Measurements from ENCODE around the gene FRMD6. TPM values are rescaled to one million over a fixed set of nuclear protein-coding genes. Genes with fewer than 3 reads are reported as not detected.
A peak's percentile ranks its signal among the peaks of the same experiment; 100 is the strongest.

Gene FRMD6
- total and polyA plus RNA-seq, 7 donors: 1.6 to 85.6 (median 38.3) TPM

GRCh38 chr14:51733147-51733546 is 81.4 kb downstream of the FRMD6 start:
- TF ChIP-seq EP300 (IDR thresholded peaks at IDR 0.05): no peak
- TF ChIP-seq, protein P1, sequence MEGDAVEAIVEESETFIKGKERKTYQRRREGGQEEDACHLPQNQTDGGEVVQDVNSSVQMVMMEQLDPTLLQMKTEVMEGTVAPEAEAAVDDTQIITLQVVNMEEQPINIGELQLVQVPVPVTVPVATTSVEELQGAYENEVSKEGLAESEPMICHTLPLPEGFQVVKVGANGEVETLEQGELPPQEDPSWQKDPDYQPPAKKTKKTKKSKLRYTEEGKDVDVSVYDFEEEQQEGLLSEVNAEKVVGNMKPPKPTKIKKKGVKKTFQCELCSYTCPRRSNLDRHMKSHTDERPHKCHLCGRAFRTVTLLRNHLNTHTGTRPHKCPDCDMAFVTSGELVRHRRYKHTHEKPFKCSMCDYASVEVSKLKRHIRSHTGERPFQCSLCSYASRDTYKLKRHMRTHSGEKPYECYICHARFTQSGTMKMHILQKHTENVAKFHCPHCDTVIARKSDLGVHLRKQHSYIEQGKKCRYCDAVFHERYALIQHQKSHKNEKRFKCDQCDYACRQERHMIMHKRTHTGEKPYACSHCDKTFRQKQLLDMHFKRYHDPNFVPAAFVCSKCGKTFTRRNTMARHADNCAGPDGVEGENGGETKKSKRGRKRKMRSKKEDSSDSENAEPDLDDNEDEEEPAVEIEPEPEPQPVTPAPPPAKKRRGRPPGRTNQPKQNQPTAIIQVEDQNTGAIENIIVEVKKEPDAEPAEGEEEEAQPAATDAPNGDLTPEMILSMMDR (IDR thresholded peaks at IDR 0.05): no peak
- no peak for TF ChIP-seq POLR2A (IDR thresholded peaks at IDR 0.05)
- TF ChIP-seq POLR2AphosphoS5 (IDR thresholded peaks at IDR 0.05): peak in 1 of 4 donors; percentile 6
- Histone ChIP-seq H3K4me3 (no peak overlapping the region), H3K9me3 (no peaks in the 10 kb centered on the region), H3K36me3 (peaks cover 0 to 28% (median 0%) of the 10 kb centered on the region in 4 donors), H3K4me1 (no peaks in the 10 kb centered on the region), H3K27me3 (no peaks in the 10 kb centered on the region), H3K27ac (no peak overlapping the region)
- intact Hi-C loops (cut with DNase I): no loop called here
- WGBS, 2 donors: 71 to 77% methylated on average over 1 of the region's 1 CpG
- DNase-seq: no peak

DNA sequence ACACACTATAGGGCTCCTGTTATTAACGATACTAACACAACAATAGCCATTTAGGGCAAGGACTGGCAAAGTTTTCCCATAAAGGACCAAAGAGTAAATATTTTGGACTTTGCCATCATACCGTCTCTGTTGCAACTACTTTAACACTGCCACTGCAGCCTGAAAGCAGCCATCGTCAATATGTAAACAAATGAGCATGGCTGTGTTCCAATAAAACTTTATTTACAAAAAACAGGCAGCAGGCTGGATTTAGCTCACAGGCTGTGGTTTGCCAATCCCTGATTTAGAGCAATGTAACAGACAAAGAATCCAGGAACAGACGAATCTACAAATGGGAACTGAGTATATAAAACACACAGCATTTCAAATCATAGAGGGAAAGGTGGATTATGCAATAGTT is 84.1 kb downstream of the FRMD6 start:
- intact Hi-C loops (cut with DNase I): no loop called here
- H3K27ac ChIP-seq: no peak overlapping the region
- H3K36me3 ChIP-seq: peaks cover 0 to under 1% (median 0%) of the 10 kb centered on the region in 4 donors
- no peak for TF ChIP-seq EP300 (IDR thresholded peaks at IDR 0.05)
- no peak for TF ChIP-seq POLR2AphosphoS5 (IDR thresholded peaks at IDR 0.05)
- TF ChIP-seq, protein P1 (IDR thresholded peaks at IDR 0.05): no peak
- no peak for TF ChIP-seq POLR2A (IDR thresholded peaks at IDR 0.05)
- WGBS, 2 donors: 49 to 71% methylated on average over 4 of the region's 4 CpGs
- no peaks in the 10 kb centered on the region for H3K9me3 ChIP-seq
- H3K4me1 ChIP-seq: no peaks in the 10 kb centered on the region
- no peak overlapping the region for H3K4me3 ChIP-seq
- no peaks in the 10 kb centered on the region for H3K27me3 ChIP-seq
- no peak for DNase-seq

DNA sequence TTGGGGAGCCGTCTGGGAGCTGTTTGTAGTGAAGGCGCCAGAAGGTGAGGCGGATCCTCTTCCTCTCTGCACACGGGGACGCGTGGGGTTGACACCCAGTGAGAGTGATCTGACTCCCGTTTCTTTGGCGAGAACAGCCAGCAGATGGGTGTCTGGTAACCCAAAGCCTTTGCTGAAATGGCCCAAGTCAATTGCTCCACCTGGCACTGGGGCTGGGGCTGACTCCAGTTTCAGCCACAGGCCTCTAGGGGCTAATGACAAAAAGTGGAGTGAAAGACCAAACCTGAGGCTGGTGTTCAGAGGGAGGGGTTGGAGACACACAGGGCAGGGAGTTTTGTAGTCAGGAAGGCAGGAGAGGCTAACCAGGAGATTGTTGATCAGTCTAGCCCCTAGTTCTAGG is 87.0 kb downstream of the FRMD6 start:
- WGBS, 2 donors: 61 to 77% methylated on average over 8 of the region's 8 CpGs
- TF ChIP-seq EP300 (IDR thresholded peaks at IDR 0.05): no peak
- TF ChIP-seq, protein P1 (IDR thresholded peaks at IDR 0.05): no peak
- no peak for TF ChIP-seq POLR2AphosphoS5 (IDR thresholded peaks at IDR 0.05)
- TF ChIP-seq POLR2A (IDR thresholded peaks at IDR 0.05): no peak
- DNase-seq: no peak
- intact Hi-C loops (cut with DNase I): no loop called here
- no peak overlapping the region for H3K27ac ChIP-seq
- H3K27me3 ChIP-seq: no peaks in the 10 kb centered on the region
- H3K36me3 ChIP-seq: no peaks in the 10 kb centered on the region
- H3K9me3 ChIP-seq: no peaks in the 10 kb centered on the region
- no peak overlapping the region for H3K4me3 ChIP-seq
- H3K4me1 ChIP-seq: no peaks in the 10 kb centered on the region

DNA sequence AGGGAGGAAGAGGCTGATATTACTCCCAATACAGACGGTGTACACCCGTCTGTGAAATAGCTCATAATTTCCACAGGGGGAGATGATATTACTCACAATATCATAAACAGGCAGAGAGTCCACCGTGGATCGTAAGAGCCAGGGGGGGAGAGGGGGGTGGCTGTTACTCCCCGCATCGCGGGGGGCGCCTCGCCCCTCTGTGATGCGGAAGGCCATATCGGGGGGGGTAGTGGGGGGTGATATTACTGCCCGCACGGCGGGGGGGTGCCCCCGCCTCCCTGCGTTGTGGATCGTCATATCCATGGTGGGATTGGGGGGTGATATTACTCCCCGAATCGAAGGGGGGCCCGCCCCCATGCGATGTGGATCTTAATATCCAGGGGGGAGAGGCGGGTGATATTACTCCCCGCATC is 91.9 kb downstream of the FRMD6 start:
- H3K4me3 ChIP-seq: no peak overlapping the region
- WGBS, 2 donors: 66 to 74% methylated on average over 23 of the region's 23 CpGs
- intact Hi-C loops (cut with DNase I): no loop called here

More for the DNA sequence above, 91.9 kb downstream of the FRMD6 start:
- no peaks in the 10 kb centered on the region for H3K4me1 ChIP-seq
- H3K27me3 ChIP-seq: no peaks in the 10 kb centered on the region
- no peaks in the 10 kb centered on the region for H3K9me3 ChIP-seq
- no peak for DNase-seq
- H3K36me3 ChIP-seq: no peaks in the 10 kb centered on the region
- no peak overlapping the region for H3K27ac ChIP-seq
- TF ChIP-seq, protein P1 (IDR thresholded peaks at IDR 0.05): no peak
- TF ChIP-seq POLR2AphosphoS5 (IDR thresholded peaks at IDR 0.05) (no peak), POLR2A (IDR thresholded peaks at IDR 0.05) (no peak), EP300 (IDR thresholded peaks at IDR 0.05) (no peak)
